ENCODE results near the gene KIRREL3. TPM values are rescaled to one million over a fixed set of nuclear protein-coding genes. Genes with fewer than 3 reads are reported as not detected.

KIRREL3 gene
- total RNA-seq, 2 experiments from 2014 or later: not detected

DNA sequence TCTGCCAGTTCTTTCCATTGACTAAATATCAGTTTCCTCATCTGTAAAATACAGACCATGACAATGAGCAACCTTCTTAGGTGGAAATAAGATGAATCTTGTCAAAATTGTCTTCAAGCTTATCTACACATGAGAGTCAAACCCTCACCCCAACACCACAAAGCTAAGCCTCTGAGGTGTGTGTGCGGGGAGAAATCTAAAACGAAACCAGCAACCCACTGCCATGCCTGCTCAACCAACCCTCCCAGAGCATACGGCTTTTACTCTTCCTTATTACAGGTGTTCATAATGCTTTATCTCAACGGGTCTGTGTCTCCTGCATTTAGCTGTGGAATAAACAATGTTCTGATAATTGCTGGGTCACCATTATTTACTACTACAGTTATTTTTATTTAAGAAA is 235.4 kb downstream of the KIRREL3 start:
- Mint-ChIP-seq H3K27me3 (no peaks in the 10 kb centered on the region), H3K4me3 (no peak overlapping the region), H3K27ac (no peak overlapping the region), H3K36me3 (ENCODE audit: low read depth) (no peaks in the 10 kb centered on the region), H3K4me1 (ENCODE audit: low read depth) (no peaks in the 10 kb centered on the region), H3K9me3 (no peaks in the 10 kb centered on the region)
- Histone ChIP-seq H3K4me3 (ENCODE audit: low read length) (no peak overlapping the region), H3K27ac (ENCODE audit: low read depth in 1 of 2, low read length in 2 of 2) (no peak overlapping the region), H3K27me3 (ENCODE audit: control insufficient read depth in 1 of 2, insufficient read depth in 2 of 2, low read length in 2 of 2) (no peaks in the 10 kb centered on the region), H3K4me1 (ENCODE audit: insufficient read depth, low read length) (no peaks in the 10 kb centered on the region), H3K36me3 (ENCODE audit: insufficient read depth, low read length) (no peaks in the 10 kb centered on the region), H3K9me3 (ENCODE audit: control insufficient read depth in 1 of 2, insufficient read depth in 1 of 2, low read length in 2 of 2) (no peaks in the 10 kb centered on the region)
- DNase-seq (no peak), ATAC-seq (ENCODE audit: poor library complexity) (no peak)
- TF ChIP-seq, protein P1, sequence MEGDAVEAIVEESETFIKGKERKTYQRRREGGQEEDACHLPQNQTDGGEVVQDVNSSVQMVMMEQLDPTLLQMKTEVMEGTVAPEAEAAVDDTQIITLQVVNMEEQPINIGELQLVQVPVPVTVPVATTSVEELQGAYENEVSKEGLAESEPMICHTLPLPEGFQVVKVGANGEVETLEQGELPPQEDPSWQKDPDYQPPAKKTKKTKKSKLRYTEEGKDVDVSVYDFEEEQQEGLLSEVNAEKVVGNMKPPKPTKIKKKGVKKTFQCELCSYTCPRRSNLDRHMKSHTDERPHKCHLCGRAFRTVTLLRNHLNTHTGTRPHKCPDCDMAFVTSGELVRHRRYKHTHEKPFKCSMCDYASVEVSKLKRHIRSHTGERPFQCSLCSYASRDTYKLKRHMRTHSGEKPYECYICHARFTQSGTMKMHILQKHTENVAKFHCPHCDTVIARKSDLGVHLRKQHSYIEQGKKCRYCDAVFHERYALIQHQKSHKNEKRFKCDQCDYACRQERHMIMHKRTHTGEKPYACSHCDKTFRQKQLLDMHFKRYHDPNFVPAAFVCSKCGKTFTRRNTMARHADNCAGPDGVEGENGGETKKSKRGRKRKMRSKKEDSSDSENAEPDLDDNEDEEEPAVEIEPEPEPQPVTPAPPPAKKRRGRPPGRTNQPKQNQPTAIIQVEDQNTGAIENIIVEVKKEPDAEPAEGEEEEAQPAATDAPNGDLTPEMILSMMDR (IDR thresholded peaks at IDR 0.05): no peak
- intact Hi-C loops (cut with DNase I, micrococcal nuclease): no loop called here
- CTCF ChIA-PET: no interaction called here
- POLR2A ChIA-PET: no interaction called here

DNA sequence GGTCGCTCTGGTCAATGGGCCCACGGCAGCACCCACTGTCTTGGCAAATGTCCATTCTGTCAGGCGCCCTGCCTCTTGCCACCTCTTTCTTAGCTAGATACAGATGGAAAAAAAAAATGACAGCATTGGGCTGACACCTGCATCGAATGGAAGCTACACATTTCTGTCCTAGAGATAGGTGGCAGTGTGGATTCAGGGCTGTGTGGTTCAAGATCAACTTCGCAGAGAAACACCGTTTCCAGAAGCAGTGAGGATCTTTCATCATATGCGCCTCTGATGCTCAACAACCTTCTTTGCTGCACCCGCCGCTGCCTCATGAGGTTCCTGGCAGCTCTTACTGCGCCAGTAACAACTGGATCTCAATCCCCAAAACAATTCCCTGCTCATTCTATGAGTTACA is 236.3 kb downstream of the KIRREL3 start:
- TF ChIP-seq, protein P1 (IDR thresholded peaks at IDR 0.05): no peak
- no peaks in the 10 kb centered on the region for H3K27me3 Mint-ChIP-seq

DNA sequence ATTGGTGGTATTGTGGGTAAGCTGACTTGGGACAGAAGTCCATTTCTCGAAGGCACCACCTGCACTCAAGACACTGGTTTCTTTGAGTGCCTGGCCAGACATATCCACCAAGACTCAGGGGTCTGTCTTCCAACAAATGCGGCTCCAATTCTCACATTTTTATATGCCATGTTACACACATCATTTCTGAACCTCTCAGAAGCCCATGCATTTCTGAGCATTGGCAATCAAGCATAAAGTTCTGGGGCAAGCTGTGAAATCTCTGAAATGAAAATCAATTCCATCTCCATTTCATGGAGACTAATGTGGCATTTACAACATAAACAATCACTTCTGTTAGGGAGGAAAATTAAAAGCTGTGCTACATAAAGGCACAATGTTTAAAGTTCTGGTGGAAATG is 243.7 kb downstream of the KIRREL3 start:
- intact Hi-C loops (cut with DNase I, micrococcal nuclease): no loop called here
- Mint-ChIP-seq H3K27ac (no peak overlapping the region), H3K36me3 (ENCODE audit: low read depth) (no peaks in the 10 kb centered on the region), H3K4me1 (ENCODE audit: low read depth) (no peaks in the 10 kb centered on the region), H3K27me3 (no peaks in the 10 kb centered on the region), H3K4me3 (no peak overlapping the region), H3K9me3 (no peaks in the 10 kb centered on the region)
- DNase-seq: no peak
- ChIA-PET POLR2A (no interaction called here), CTCF (no interaction called here)
- Histone ChIP-seq H3K36me3 (ENCODE audit: insufficient read depth, low read length) (no peaks in the 10 kb centered on the region), H3K27me3 (ENCODE audit: control insufficient read depth in 1 of 2, insufficient read depth in 2 of 2, low read length in 2 of 2) (no peaks in the 10 kb centered on the region), H3K9me3 (ENCODE audit: control insufficient read depth in 1 of 2, insufficient read depth in 1 of 2, low read length in 2 of 2) (no peaks in the 10 kb centered on the region), H3K4me3 (ENCODE audit: low read length) (no peak overlapping the region), H3K27ac (ENCODE audit: low read depth in 1 of 2, low read length in 2 of 2) (no peak overlapping the region), H3K4me1 (ENCODE audit: insufficient read depth, low read length) (no peaks in the 10 kb centered on the region)
- no peak for ATAC-seq (ENCODE audit: poor library complexity)
- TF ChIP-seq, protein P1 (IDR thresholded peaks at IDR 0.05): no peak

More for the DNA sequence above, 236.3 kb downstream of the KIRREL3 start:
- Histone ChIP-seq H3K9me3 (ENCODE audit: control insufficient read depth in 1 of 2, insufficient read depth in 1 of 2, low read length in 2 of 2) (no peaks in the 10 kb centered on the region), H3K4me3 (ENCODE audit: low read length) (no peak overlapping the region), H3K4me1 (ENCODE audit: insufficient read depth, low read length) (no peaks in the 10 kb centered on the region), H3K27ac (ENCODE audit: low read depth in 1 of 2, low read length in 2 of 2) (no peak overlapping the region), H3K27me3 (ENCODE audit: control insufficient read depth in 1 of 2, insufficient read depth in 2 of 2, low read length in 2 of 2) (no peaks in the 10 kb centered on the region), H3K36me3 (ENCODE audit: insufficient read depth, low read length) (no peaks in the 10 kb centered on the region)
- intact Hi-C loops (cut with DNase I, micrococcal nuclease): no loop called here
- H3K4me3 Mint-ChIP-seq: no peak overlapping the region
- no peak overlapping the region for H3K27ac Mint-ChIP-seq
- H3K4me1 Mint-ChIP-seq (ENCODE audit: low read depth): no peaks in the 10 kb centered on the region
- ChIA-PET POLR2A (no interaction called here), CTCF (interaction anchor here (1.5 kb wide), 1 partner anchor 22 kb away, joined by 3 read pairs; no protein-coding TSS in a partner anchor)
- DNase-seq (no peak), ATAC-seq (ENCODE audit: poor library complexity) (no peak)
- H3K36me3 Mint-ChIP-seq (ENCODE audit: low read depth): no peaks in the 10 kb centered on the region
- H3K9me3 Mint-ChIP-seq: no peaks in the 10 kb centered on the region

Data from CD4-positive, alpha-beta T cell (primary cell).